ENCODE results near the gene AUTS2. TPM values are rescaled to one million over a fixed set of nuclear protein-coding genes. Genes with fewer than 3 reads are reported as not detected.
A peak's percentile ranks its signal among the peaks of the same experiment; 100 is the strongest.
"Not testable (repeated sequence)": the region's sequence is repeated elsewhere in the genome, so short reads cannot be mapped to it uniquely, and the experiment has no call there.

The AUTS2 gene
- polyA plus RNA-seq, 1 donor: 80.7 TPM

GRCh38 chr7:70594170-70594569, 995.9 kb downstream of the AUTS2 start:
- no peak for DNase-seq (ENCODE audit: low read depth)

DNA sequence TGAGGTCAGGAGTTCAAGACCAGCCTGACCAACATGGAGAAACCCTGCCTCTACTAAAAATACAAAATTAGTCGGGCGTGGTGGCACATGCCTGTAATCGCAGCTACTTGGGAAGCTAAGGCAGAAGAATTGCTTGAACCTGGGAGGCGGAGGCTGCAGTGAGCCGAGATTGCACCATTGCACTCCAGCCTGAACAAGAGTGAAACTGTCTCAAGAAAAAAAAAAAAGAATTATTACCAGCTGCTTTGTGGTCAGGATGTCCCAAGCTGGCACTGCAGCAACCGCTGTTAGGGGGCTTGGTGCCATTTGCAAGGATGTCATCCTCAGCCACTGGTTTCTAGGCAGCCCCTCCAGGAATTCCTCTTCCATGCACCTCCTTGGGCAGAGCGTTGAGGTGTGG, 996.6 kb downstream of the AUTS2 start:
- not testable (repeated sequence) for DNase-seq (ENCODE audit: low read depth)

- DNase-seq (ENCODE audit: low read depth): no peak
Observed at GRCh38 chr7:70595370-70595754, 997.1 kb downstream of the AUTS2 start.

DNA sequence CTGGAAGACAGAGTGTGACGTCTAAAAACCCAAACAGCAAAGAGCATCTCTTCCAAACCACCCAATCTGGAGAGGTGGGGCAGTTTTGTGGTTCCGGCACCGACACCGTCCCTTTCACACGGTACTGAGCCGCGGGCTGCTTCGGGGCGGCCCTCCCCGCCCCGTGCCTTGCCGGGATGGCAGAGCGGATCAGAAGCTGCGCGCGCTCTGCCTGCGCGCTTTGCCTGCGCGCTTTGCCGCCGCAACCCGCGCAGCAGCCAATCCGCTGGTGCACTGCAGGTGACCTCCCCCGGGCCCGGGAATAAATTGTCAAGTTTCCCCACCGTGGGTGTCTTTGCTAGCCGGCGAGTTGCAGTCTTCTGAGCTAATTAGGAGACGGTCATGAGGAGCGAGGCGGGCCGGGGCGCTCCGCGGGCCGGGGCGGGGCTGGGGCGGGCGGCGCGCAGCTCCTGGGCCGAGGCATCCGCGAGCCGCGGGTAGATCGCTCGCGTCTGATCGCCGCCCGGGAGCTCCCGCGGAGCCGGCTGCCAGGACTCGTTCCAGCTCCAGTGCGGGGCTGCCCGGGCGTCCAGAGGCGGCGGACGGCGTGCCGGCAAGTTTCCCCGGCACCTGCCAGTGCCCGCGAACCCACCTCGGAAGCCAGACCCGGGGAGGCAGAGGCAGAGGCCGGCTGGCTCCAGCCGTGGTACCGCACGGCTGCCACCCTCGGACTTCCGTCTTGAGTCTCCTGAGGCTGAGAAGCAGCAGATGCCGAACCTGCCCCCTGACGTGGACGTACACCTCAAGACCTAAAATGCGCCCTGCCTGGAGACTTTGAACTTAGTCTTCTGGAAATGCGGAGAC, 997.7 kb downstream of the AUTS2 start:
- no peak for DNase-seq (ENCODE audit: low read depth)

DNA sequence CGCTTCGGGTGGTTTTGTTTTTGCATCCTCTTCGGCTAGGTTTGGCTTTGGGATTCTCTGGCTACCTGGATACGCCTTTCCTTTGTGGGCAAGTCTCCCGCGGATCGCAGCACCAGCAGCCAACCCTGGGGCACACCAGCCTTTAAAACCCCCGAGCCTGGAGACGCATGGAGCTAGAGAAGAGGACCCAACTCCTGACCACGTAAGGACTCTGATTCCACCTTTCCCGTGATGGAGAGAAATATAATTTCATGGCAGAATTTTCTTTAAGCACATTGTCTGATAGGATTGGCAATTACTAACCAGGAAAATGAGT, 998.3 kb downstream of the AUTS2 start:
- no peak for DNase-seq (ENCODE audit: low read depth)

DNA sequence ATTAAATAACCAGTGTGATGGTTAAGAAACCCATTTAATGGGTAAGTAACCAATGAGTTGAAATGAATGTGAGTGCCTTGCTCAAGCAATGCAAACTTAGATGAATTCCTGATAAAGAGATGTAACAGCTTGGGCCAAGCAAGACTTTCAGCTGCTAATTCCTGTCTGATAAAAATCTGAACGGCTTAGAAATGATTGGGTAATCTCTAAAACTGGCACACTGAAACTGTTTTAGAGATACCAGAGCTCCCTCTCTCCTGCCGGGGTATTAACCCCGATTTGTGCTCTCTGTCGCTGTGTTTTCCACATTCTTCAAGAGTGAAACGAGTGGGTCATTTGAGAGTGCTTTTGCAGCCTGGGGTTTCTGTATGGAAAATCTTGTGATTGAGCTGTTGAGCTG, 998.8 kb downstream of the AUTS2 start:
- DNase-seq (ENCODE audit: low read depth): no peak

GRCh38 chr7:70598976-70599375, 1000.7 kb downstream of the AUTS2 start:
- no peak for DNase-seq (ENCODE audit: low read depth)

DNA sequence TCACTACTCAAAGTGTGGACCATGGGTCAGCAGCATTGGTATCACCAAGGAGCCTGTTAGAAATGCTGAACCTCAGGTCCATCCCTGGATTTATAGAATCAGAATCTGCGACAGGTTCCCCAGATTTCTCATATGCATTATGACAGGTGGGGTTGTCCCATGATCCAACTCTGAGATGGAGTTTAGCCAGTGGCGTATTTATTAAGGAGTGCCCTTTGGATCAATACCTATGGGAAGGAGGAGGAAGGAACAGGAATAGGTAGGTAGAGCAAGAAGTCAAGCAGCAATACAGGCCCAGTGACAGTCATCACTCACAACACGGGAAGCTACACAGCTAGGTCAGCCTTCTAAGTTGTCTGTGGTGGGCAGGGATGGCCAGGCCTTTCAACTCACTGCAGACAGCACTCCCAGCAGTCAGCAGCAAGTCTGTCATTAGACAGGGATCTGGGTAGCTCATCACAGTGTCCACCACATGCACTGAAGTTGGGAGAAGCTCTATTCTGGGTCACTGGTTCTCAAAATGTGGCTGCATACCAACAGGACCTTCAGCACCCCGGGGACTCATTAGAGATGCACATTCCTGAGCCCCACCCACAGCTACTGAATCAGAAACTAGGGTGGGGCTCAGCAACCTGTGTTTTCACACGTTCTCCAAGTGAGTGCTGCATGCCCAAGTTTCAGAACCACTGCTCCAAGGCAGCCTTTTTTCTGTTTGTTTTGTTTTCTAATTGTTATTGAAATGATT, 1001.3 kb downstream of the AUTS2 start:
- no peak for DNase-seq (ENCODE audit: low read depth)

GRCh38 chr7:70600993-70601392, 1002.7 kb downstream of the AUTS2 start:
- DNase-seq (ENCODE audit: low read depth): no peak

- no peak for DNase-seq (ENCODE audit: low read depth)
Observed at GRCh38 chr7:70602117-70602516, 1003.8 kb downstream of the AUTS2 start.

- no peak for DNase-seq (ENCODE audit: low read depth)
Observed at GRCh38 chr7:70607281-70607680, 1009.0 kb downstream of the AUTS2 start.

DNA sequence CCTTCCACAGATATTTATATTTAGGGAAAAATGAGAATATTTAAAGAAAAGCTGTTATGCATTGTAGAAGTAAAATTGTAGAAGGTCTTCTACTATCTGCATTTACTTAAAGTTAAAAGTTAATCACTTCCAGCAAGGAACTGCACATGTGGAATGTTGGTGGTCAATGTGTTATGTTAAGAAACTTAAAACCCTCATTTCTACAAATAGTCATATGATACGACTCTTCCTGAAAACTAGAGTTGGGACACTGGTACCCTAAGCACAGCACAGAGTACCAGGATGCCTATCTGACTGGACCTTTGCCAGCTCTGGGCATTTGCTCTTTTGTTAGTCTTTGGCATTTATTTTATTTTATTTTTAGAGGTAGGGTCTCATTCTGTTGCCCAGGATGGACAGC, 1009.5 kb downstream of the AUTS2 start:
- DNase-seq (ENCODE audit: low read depth): no peak

GRCh38 chr7:70608229-70608628, 1010.0 kb downstream of the AUTS2 start:
- DNase-seq (ENCODE audit: low read depth): no peak

GRCh38 chr7:70612811-70613210, 1014.5 kb downstream of the AUTS2 start:
- no peak for DNase-seq (ENCODE audit: low read depth)

DNA sequence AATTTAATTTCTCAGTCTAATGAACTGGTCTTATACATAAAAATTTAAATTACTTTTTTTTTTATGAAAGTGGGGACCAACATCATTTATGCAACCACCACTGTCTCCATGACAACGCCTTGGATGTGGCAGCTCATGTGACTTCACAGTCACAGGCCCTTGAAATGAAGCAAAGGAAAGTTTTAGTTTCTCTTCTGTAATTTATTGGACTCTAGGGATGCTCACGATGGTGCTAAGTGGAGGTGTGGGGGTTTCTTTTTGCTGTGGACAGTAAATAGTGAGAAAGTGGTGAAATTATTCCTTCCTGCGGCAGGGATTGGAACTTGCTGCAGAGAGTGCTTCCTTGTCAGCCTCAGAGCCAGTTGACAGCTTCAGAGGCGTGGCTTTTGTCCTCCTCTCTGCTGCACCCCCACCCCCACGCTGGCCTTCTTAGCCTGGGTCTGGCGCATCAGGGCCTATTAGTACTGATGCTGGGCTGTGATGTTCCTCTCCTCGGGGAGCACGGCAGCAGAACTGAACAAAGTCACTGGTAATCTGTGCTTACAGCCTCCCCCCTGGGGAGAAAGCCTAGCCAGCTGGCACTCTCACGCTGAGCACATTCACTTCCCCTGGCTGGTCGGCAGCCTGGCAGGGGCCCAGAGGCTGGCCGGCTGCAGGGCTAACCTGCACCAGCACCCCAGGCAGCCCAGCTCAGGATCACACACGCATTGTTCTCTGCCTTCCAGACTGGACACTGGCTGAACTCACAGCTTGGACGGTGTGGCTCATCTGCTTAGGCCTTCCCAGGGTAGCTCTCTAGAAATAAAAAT, 1016.2 kb downstream of the AUTS2 start:
- peak; percentile 72 for DNase-seq (ENCODE audit: low read depth)

DNA sequence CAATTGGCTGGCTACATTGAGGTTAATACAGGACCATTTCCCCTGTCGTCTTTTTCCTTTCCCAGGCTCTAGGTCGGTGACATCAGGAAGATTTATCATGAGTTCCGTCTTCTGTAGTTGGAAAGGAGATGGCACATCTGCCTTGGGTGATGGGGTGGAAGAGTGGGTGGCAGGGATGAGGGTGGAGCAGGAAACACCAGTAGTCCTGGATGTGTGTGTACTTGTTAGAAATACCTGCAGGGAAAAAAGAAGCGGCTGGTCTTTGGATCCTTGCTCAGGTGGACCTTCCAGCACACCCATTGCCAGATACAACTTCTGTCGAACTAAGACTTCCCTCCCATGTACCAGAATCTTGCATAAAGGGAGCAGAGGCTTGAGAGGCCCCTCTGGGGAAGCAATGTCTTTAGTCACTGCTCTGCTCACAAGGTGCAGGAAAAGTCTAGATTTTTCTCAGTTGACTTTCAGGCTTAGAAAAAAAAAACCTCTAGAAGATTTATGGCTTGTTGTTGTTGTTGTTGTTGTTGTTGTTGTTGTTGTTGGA, 1016.9 kb downstream of the AUTS2 start:
- DNase-seq (ENCODE audit: low read depth): no peak

- DNase-seq (ENCODE audit: low read depth): no peak
Observed at GRCh38 chr7:70616211-70616610, 1017.9 kb downstream of the AUTS2 start.

DNA sequence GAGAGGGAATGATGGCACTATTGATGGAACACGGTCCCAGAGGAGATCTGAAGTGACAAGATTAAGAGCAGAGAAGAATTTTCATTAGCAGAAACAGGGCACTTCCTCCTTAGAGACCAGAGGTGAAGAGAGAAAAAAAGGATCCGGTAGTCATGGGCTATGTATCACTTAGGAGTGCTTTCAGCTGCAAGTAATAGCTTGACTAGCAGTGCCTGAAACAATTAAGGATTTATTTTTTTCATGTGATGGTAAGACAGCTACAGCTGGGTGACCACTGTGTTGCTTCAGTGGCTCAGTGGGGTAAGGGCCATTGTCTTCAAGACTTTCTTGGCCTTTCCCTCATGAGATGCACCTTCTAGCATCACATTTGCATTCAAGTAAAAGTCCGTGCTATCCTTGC, 1018.5 kb downstream of the AUTS2 start:
- DNase-seq (ENCODE audit: low read depth): no peak

GRCh38 chr7:70618020-70618551, 1019.8 kb downstream of the AUTS2 start:
- DNase-seq (ENCODE audit: low read depth): no peak

DNA sequence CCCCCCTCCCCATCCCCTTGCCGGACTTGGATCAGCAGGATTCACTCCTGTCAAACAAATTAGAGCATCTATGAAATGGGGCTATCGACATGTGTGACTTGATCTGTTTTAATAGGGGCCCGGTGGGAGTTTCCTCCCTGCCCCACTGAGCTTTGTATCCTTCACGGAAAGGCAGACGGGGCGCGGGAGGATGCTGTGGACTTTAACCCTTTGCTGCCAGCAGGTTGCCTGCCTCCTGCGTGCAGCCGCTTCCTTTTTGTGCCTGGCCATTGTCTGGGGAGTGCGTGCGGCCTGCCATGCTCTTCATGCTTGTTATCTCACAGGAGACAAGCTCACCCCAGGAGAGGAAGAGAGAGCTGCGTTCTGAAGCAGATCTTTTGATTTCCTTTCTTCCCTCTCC, 1020.9 kb downstream of the AUTS2 start:
- no peak for DNase-seq (ENCODE audit: low read depth)

GRCh38 chr7:70619659-70620058, 1021.4 kb downstream of the AUTS2 start:
- no peak for DNase-seq (ENCODE audit: low read depth)

Measured in forelimb muscle (tissue), 1 donor.